Panc1 (cell line): ENCODE measurements around the gene PAX4.

Experiments
- CTCF ChIP-seq: fragments of 450-650 bp; IDR thresholded peaks from 2 replicates; pipeline ENCODE4 v1.5.1; 2017; ENCODE audit warnings: mild to moderate bottlenecking
- POLR2AphosphoS5 ChIP-seq: IDR thresholded peaks from 2 replicates; pipeline ENCODE4 v1.6.1; 2012; ENCODE audit warnings: mild to moderate bottlenecking, low read depth, low read length, moderate library complexity
- TCF7L2 ChIP-seq: IDR thresholded peaks from 2 replicates; pipeline ENCODE4 v1.6.1; 2011; ENCODE audit warnings: mild to moderate bottlenecking, low read depth, low read length, inconsistent platforms

GRCh38 chr7:127612263-127612662, 5.7 kb downstream of the PAX4 start:
- TF ChIP-seq CTCF (no peak), TCF7L2 (no peak), POLR2AphosphoS5 (no peak)
